ENCODE results near the gene ATP6V1E1.

The ATP6V1E1 gene

DNA sequence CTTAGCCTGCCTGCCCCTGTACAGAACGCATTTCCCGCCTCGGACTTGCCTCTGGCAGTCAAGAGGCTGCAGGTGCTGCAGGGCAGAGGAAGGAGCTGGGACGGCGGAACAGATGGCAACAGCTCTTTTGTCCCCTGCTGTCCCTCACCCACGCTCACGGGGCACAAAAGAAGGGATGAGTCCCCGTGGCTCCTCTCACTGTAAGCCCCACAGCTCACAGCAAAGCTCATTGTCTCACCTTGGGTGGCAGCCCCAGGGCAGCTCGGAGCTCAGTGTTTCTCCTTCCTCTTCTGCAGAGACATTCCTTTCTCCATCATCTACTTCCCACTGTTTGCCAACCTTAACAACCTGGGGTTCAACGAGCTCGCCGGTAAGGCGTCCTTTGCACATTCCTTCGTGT is 40.9 kb downstream of the ATP6V1E1 start:
- Histone ChIP-seq H3K27me3 (ENCODE audit: control insufficient read depth, insufficient read depth, low read length) (no peaks in the 10 kb centered on the region), H2AFZ (no peak overlapping the region), H3K4me1 (no peaks in the 10 kb centered on the region), H3K4me3 (ENCODE audit: low read depth, low read length) (no peak overlapping the region), H3K9me3 (ENCODE audit: control insufficient read depth, low read length) (no peaks in the 10 kb centered on the region), H3K79me2 (no peaks in the 10 kb centered on the region), H3K27ac (no peak overlapping the region), H3K9ac (no peak overlapping the region), H3K36me3 (ENCODE audit: control insufficient read depth, insufficient read depth, low read length) (no peaks in the 10 kb centered on the region), H3K4me2 (ENCODE audit: low read length) (no peak overlapping the region)
- TF ChIP-seq, protein P1, sequence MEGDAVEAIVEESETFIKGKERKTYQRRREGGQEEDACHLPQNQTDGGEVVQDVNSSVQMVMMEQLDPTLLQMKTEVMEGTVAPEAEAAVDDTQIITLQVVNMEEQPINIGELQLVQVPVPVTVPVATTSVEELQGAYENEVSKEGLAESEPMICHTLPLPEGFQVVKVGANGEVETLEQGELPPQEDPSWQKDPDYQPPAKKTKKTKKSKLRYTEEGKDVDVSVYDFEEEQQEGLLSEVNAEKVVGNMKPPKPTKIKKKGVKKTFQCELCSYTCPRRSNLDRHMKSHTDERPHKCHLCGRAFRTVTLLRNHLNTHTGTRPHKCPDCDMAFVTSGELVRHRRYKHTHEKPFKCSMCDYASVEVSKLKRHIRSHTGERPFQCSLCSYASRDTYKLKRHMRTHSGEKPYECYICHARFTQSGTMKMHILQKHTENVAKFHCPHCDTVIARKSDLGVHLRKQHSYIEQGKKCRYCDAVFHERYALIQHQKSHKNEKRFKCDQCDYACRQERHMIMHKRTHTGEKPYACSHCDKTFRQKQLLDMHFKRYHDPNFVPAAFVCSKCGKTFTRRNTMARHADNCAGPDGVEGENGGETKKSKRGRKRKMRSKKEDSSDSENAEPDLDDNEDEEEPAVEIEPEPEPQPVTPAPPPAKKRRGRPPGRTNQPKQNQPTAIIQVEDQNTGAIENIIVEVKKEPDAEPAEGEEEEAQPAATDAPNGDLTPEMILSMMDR (IDR thresholded peaks at IDR 0.05), result no peak

DNA sequence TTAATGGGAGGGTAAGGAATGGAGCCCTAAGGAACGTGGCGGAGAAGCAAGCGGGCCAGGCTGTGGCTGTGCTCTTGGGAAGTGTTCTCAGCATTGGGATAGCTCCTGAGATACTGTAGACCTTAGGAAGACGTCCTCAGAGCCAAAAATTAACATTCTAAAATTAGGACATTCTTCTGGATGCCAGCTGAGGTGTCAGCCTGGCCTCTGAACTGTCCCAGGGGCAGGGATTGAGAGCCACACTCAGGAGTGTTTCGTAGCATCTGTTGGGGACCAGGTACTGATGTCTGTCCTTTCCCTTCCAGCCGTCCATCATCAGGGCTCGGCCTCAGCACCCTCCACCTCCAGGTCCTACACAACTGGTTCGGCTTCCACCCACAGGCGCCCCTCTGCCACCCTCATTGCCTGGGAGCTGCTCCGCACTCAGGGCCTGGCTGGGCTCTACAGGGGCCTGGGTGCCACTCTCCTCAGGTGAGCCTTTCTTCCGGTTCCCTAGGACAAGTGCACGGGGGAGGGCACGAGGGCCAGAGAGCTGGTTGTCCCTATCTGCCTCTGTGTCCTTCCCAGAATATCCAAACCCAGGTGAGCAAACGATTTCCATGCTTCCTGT is 41.6 kb downstream of the ATP6V1E1 start:
- no peak overlapping the region for H3K4me3 ChIP-seq (ENCODE audit: low read depth, low read length)
- H3K4me1 ChIP-seq, result no peaks in the 10 kb centered on the region
- H2AFZ ChIP-seq, result no peak overlapping the region
- H3K27ac ChIP-seq, result no peak overlapping the region
- no peak overlapping the region for H3K9ac ChIP-seq
- H3K9me3 ChIP-seq (ENCODE audit: control insufficient read depth, low read length), result no peaks in the 10 kb centered on the region
- TF ChIP-seq, protein P1 (IDR thresholded peaks at IDR 0.05), result no peak
- no peaks in the 10 kb centered on the region for H3K36me3 ChIP-seq (ENCODE audit: control insufficient read depth, insufficient read depth, low read length)
- no peaks in the 10 kb centered on the region for H3K27me3 ChIP-seq (ENCODE audit: control insufficient read depth, insufficient read depth, low read length)
- H3K79me2 ChIP-seq, result no peaks in the 10 kb centered on the region
- no peak overlapping the region for H3K4me2 ChIP-seq (ENCODE audit: low read length)

DNA sequence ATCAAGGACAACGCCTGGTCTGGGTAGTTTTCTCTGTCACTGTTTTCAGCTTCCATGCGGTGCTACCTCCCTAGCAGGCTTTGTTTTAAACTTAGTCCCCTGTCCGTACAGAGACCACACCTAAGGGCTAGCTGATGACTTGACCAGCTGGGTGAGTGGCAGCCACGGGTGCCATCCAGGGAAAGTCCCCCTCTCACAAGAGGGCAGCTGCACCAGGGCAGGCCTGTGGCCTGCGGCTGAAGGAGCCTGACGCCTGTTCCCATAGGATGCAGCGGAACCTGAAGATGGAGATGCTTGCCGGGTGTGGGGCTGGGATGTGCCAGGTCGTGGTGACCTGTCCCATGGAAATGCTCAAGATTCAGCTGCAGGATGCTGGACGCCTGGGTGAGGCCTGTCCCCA is 45.4 kb downstream of the ATP6V1E1 start:
- Histone ChIP-seq H3K9ac (no peak overlapping the region), H3K36me3 (ENCODE audit: control insufficient read depth, insufficient read depth, low read length) (no peaks in the 10 kb centered on the region), H3K27me3 (ENCODE audit: control insufficient read depth, insufficient read depth, low read length) (no peaks in the 10 kb centered on the region), H3K27ac (no peak overlapping the region), H3K79me2 (no peaks in the 10 kb centered on the region), H3K4me3 (ENCODE audit: low read depth, low read length) (no peak overlapping the region), H3K4me1 (no peaks in the 10 kb centered on the region), H3K4me2 (ENCODE audit: low read length) (no peak overlapping the region), H3K9me3 (ENCODE audit: control insufficient read depth, low read length) (no peaks in the 10 kb centered on the region), H2AFZ (no peak overlapping the region)
- TF ChIP-seq, protein P1 (IDR thresholded peaks at IDR 0.05), result no peak

DNA sequence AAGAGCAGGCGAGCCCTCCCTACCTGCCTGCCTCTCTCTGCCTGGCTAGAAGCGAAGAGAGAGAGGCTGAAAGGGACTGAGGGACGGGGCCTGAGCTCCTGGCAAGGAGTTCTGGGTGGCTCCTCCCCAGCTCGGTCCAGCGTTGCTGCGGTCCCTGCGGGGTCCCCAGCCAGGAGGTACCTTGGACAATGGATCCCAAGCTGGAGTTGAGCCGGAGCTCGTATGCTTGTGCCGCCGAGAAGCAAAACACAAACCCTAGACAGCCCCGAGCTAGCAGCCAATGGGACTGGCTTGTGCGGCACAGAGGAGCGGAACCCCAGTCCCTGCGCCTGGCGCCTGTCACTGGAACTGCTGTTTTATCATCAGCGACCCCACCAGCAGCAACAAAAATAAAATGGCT is 46.9 kb downstream of the ATP6V1E1 start:
- Histone ChIP-seq H3K4me1 (no peaks in the 10 kb centered on the region), H3K27me3 (ENCODE audit: control insufficient read depth, insufficient read depth, low read length) (no peaks in the 10 kb centered on the region), H3K79me2 (no peaks in the 10 kb centered on the region), H3K27ac (no peak overlapping the region), H3K9me3 (ENCODE audit: control insufficient read depth, low read length) (no peaks in the 10 kb centered on the region), H3K4me3 (ENCODE audit: low read depth, low read length) (no peak overlapping the region), H3K9ac (no peak overlapping the region), H3K4me2 (ENCODE audit: low read length) (no peak overlapping the region), H3K36me3 (ENCODE audit: control insufficient read depth, insufficient read depth, low read length) (no peaks in the 10 kb centered on the region), H2AFZ (no peak overlapping the region)
- TF ChIP-seq, protein P1 (IDR thresholded peaks at IDR 0.05), result no peak

DNA sequence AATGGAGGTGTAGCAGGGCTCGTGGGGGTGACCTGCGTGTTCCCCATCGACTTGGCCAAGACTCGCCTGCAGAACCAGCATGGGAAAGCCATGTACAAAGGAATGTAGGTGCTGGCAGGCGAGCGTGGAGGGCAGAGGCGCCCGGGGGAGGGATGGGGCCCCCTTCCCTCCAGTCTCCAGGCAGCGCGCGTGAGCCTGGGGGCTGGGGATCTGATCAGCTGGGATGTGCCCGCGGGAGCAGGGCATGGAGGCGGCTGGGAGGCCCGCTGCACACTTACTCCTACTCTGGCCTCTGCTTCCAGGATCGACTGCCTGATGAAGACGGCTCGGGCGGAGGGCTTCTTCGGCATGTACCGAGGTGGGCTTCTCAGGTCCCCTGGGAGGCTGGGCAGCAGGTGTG is 47.5 kb downstream of the ATP6V1E1 start:
- Histone ChIP-seq H3K9ac (no peak overlapping the region), H2AFZ (no peak overlapping the region), H3K27ac (no peak overlapping the region), H3K79me2 (no peaks in the 10 kb centered on the region), H3K4me2 (ENCODE audit: low read length) (no peak overlapping the region), H3K9me3 (ENCODE audit: control insufficient read depth, low read length) (no peaks in the 10 kb centered on the region), H3K36me3 (ENCODE audit: control insufficient read depth, insufficient read depth, low read length) (no peaks in the 10 kb centered on the region), H3K4me1 (no peaks in the 10 kb centered on the region), H3K27me3 (ENCODE audit: control insufficient read depth, insufficient read depth, low read length) (no peaks in the 10 kb centered on the region), H3K4me3 (ENCODE audit: low read depth, low read length) (no peak overlapping the region)
- TF ChIP-seq, protein P1 (IDR thresholded peaks at IDR 0.05), result no peak

Measured in parathyroid adenoma (tissue), 2 donors.